ENCODE measurements around the gene GARS1.
"Not testable (repeated sequence)": the region's sequence is repeated elsewhere in the genome, so short reads cannot be mapped to it uniquely, and the experiment has no call there.

Gene GARS1

GRCh38 chr7:30570238-30570637, 24.4 kb upstream of the GARS1 start:
- H3K4me3 ChIP-seq (ENCODE audit: low read depth, low read length): not testable (repeated sequence)

DNA sequence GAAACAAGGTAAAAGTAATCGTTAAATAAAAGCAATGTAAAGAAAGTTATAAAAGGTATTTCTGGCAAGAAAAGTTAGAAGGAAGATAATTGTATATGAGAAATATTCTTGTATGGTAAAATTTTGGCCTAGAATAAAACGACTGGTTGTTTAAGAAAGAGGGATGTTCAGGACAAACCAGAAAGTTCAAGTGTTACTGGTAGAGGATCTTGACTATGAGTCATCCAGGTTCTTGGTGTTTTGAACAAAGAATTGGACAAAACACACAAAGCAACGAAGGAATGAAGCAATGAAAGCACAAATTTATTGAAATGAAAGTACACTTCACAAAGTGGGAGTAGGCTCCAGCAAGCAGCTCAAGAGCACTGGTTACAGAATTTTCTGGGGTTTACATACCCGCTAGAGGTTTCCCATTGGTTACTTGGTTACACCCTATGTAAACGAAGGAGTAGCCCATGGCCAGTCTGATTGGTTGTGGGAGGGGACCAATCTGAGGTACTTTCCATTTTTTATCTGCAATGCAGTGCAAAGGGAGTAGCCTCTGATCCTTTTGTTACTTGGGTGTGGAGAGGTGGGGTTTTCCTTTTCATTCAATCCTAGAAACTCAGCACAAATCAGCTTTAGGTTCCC, 22.4 kb upstream of the GARS1 start:
- no peak overlapping the region for H3K4me3 ChIP-seq (ENCODE audit: low read depth, low read length)

- no peak overlapping the region for H3K4me3 ChIP-seq (ENCODE audit: low read depth, low read length)
Measured at GRCh38 chr7:30575910-30576309, 18.8 kb upstream of the GARS1 start.

DNA sequence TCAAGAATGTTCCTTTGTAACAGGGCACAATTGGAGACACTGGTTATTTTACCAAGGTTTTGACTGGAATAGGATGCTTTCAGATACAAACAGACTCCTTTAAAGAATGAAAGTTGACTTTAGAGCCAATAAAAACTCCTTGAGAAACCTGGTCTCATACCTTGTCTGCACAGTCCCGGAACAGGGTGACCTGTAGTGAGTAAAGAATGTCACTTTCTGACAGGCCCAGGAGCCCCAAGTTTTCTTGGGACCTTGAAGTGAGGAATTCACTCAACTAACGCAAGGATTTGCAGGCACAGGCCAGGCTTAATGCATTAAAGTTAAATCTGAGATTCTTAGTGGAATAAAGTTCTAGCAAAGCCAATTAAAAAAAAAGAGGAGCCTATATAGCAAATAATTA, 11.5 kb upstream of the GARS1 start:
- no peak overlapping the region for H3K4me3 ChIP-seq (ENCODE audit: low read depth, low read length)

DNA sequence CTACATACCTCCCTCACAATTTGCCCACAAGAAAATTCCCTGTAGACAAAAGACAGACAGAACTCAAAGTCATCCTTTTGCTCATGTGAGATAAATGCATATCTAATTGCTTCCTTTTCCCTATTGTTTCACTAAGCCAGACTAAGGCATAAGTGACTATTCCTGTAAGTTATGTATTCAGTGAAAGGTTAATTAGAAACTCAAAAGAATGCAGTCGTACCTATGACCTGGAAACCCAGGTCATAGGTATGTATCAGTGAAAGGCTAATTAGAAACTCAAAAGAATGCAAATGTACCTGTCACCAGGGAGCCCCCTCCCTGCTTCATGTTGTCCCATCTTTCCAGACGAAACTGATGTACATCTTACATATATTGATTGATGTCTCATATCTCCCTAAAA, 10.3 kb upstream of the GARS1 start:
- H3K4me3 ChIP-seq (ENCODE audit: low read depth, low read length): no peak overlapping the region

GRCh38 chr7:30584965-30585364, 9.7 kb upstream of the GARS1 start:
- no peak overlapping the region for H3K4me3 ChIP-seq (ENCODE audit: low read depth, low read length)

- H3K4me3 ChIP-seq (ENCODE audit: low read depth, low read length): no peak overlapping the region
Measured at GRCh38 chr7:30585675-30586074, 9.0 kb upstream of the GARS1 start.

GRCh38 chr7:30587547-30587946, 7.1 kb upstream of the GARS1 start:
- H3K4me3 ChIP-seq (ENCODE audit: low read depth, low read length): not testable (repeated sequence)

GRCh38 chr7:30589111-30589510, 5.6 kb upstream of the GARS1 start:
- no peak overlapping the region for H3K4me3 ChIP-seq (ENCODE audit: low read depth, low read length)

DNA sequence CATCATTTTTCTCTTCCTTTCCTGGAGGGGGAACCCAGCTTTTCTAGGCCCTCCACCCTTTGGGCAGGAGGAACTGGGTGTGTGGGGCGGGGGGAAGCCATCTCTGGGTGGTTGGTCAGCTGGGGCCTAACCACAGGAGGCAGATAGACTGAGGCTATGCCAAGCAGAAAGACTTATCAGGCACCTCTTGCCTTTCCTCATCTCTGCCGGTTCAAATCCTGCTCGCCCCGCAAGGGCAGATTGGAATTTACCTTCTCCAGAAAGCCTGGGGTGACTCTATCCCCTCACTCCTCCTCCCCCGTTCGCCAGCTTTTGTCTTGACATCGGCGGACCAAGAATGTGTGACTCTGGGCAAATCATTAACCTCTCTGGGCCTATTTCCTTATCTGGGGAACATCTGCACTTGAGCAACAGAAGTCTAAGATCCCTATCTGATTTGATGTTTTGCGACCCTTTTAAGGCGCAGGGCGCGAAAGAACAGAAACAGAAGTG, 584 bp upstream of the GARS1 start:
- H3K4me3 ChIP-seq (ENCODE audit: low read depth, low read length): peak overlapping the region; percentile 97

DNA sequence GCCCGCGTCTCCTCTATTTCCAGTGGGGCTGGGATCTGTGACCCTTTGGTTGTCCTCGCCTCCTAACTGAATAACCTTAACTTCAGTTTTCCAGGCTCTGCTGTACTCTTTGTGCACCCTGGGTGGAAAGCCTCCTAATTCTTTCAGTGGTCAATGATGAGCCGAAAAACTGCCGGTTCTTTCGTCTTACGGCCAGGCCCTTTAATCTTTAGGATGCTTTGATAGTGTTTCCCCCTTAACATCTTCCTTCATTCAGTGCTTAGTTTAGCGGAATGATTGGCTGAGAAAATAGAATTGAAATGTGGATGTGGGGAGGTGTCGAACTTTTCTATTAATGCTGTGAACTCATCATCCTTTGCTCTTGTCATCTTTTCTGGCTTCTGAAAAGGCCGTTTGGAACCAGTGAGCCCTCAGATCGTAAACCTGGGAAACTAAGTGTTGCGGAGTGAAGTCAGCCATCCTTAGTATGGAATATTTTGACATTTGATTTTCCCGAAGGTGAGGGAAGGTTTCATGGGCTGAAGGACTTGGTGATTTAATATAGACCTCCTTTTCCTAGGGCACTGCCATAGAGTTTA, 847 bp downstream of the GARS1 start:
- peak overlapping the region; percentile 97 for H3K4me3 ChIP-seq (ENCODE audit: low read depth, low read length)

DNA sequence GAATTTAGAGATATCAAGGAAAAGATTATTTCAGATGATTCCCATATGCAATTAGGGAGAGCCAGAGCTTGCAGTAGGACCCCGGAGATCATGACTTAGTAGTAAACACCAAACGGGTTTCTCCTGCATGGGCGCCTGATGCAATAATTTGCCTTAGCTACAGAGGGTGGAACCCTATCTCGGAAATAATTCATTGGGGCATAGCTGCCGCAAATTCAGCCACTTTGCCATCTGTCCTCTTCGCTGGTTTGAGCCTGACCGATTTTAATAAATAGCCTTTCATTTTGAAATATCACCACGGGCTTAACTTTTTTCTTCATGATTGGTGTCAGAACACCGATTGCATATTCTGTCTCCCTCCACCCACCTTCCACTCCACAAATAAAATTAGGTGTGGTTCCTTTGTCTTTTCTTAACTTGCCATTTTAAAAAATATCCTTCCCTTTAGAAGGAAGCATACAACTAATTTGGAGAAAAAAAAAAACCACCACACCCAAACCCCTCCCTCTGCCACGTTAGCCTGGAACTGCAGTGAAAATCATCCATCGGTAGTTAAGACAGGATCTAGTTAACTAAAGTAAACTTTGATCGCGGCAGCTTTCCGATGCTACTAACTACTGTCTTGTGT, 1.4 kb downstream of the GARS1 start:
- H3K4me3 ChIP-seq (ENCODE audit: low read depth, low read length): peak overlapping the region; percentile 97

DNA sequence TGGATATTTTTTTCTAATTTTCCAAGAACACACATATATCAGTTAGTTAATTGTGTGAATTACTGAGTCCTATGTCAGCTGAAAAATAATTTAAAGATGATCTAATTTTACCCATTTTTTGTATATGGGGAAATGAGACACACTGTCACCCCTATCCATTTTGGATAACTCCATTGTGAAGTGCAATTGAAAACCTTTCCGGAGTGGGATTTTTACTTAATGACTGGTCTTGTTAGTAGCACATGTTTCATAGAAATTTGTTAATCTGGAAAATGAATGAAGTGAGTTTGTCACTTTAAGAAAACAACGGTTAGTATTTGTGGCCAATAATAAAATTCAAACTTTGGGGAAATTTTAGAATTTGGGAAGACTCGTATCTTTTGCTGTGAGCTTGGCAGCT, 2.0 kb downstream of the GARS1 start:
- H3K4me3 ChIP-seq (ENCODE audit: low read depth, low read length): peak overlapping the region; percentile 97

DNA sequence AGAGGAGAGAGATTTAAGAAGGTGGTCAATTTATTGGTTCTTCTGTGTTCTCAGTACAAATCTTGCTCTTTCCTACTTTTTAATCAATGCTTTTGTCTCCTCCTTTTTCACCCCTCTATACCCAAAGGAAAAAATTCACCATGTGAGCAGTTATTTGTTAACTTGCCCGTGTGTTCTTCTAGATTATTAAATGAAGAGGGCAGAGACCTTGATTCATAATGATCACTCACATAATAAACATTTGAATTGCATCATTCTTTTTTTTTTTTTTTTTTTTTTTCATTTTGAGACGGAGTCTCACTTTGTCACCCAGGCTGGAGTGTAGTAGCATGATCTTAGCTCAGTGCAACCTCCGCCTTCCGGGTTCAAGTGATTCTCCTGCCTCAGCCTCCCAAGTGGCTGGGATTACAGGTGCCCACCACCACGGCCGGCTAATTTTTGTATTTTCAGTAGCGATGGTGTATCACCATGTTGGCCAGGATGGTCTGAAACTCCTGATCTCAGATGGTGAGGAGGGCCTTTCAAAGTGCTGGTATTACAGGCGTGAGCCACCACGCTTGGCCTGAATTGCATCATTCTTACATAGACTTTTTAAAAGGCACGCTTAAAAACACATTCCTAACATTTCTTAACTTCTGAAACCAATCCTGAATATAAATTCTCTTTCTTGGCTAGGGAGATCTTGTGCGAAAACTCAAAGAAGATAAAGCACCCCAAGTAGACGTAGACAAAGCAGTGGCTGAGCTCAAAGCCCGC, 3.6 kb downstream of the GARS1 start:
- H3K4me3 ChIP-seq (ENCODE audit: low read depth, low read length): no peak overlapping the region

DNA sequence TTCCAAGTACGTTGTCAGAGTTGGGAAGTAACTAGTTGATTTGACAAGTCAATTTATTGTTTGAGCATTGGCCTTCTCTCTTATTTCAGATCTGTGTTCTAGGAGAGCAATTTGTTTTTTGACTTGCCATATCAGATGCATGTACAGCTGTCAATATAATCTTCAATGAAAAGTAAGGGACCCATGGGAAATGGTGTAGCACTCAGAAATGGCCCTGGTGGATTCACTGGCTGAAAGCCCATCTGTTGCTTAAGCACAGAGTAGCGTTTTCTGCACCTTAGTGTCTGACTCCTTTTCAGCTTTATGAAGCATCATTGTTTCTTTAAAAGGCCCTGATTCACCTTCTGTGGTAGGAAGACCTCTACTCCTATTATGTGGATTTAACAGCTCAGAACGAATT, 10.2 kb downstream of the GARS1 start:
- no peak overlapping the region for H3K4me3 ChIP-seq (ENCODE audit: low read depth, low read length)

GRCh38 chr7:30605832-30606231, 11.2 kb downstream of the GARS1 start:
- H3K4me3 ChIP-seq (ENCODE audit: low read depth, low read length): no peak overlapping the region

DNA sequence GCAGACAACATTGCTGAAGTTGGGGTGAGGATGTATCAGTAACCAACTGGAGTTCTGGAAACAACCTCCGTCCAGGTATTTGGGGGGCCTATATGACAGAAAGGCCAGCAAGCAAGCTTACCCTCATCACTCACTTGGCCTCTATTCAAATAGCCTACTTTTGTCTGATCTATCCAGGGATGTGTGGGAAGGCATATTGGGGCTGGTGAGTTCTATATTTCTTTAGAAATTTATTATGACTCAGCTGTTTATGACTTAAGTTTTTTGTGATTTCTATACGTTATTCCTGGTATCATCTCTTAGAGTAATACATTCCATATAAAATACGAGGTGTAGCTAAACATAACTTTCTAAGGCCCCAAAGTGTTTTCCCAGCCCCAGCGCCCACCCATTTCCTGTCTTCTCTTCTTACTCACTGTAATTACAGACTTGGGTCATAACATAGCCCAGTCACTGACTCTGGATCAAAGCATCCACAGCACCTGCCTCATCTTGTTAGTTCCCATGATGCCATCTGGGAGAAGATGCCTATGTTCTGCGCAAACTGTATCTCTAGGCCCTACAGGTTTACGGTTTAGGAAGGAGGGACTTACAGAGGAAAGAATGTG, 18.1 kb downstream of the GARS1 start:
- no peak overlapping the region for H3K4me3 ChIP-seq (ENCODE audit: low read depth, low read length)

GRCh38 chr7:30613366-30614325, 19.0 kb downstream of the GARS1 start:
- no peak overlapping the region for H3K4me3 ChIP-seq (ENCODE audit: low read depth, low read length)

DNA sequence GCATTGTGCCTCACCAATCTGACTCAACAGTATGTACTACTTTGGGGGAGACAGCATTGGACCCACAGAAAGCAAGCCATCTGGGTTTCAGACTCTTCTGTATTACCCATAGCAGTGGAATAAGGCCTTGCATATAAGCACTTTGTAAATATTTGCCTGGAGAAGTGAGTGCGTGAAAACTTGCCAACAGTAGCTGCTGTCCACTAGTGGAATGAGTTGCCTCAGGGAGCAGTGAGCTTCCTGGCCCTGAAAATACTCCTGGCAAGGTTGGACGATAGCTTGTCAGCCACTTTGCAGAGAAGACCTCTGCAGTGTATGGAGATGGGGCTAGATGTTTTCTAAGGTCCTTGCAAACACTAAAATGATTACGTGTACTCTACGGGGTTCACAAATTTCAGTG, 21.6 kb downstream of the GARS1 start:
- no peak overlapping the region for H3K4me3 ChIP-seq (ENCODE audit: low read depth, low read length)

DNA sequence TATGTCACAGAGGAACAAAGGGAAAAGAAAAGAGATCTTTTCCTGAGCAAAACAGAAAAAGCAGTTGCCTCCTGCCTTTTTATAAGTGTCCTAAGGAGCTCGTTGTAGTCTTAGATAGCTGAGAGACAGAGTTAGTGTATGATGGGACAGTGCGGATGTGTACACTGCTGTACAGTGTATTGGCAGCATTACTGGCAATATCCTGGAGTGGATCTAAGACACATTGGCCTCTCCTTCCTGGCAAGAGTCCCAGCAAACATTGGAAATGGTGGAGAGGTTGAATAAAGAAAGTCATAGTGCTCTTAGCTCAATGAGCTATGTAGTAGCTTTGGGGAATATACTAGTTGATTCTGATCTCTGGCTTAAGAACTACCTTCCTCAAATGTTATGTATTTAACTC, 22.7 kb downstream of the GARS1 start:
- no peak overlapping the region for H3K4me3 ChIP-seq (ENCODE audit: low read depth, low read length)
